ENCODE results near the gene KRTAP4-9. TPM values are rescaled to one million over a fixed set of nuclear protein-coding genes. Genes with fewer than 3 reads are reported as not detected.

Gene KRTAP4-9
- total and polyA plus RNA-seq, 10 of the 15 experiments (the other 5 are each of a cell fraction or from before 2014, with no cell fraction given) = not detected

DNA sequence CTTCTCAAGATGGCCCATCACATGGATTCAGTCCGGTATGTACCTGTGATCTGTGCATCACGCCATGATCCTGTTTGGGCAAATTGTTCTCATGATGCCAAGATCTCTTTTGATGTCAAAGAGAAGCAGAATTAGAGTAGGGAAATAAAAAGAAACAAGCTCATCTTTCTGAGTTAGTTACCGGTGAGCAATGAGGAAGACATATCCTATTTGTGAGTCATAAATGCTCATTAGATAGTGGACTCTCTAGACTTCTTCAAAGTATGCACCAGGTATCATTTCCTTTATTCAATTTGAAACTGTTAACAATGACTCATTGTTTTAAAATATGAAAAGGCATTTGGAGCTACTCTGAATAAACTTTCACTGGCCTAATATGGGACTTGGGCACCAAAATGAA, 26.8 kb downstream of the KRTAP4-9 start:
- Histone ChIP-seq H3K4me1 (ENCODE audit: control insufficient read depth, insufficient read depth, low read length) (no peaks in the 10 kb centered on the region), H3K27me3 (replicated peaks in 1 of 2; ENCODE audit: control insufficient read depth in 2 of 2, insufficient read depth in 2 of 2, low read length in 1 of 2) (no peaks in the 10 kb centered on the region), H3K27ac (ENCODE audit: control insufficient read depth, insufficient read depth) (no peak overlapping the region), H3K79me2 (ENCODE audit: control insufficient read depth, insufficient read depth, low read length) (no peaks in the 10 kb centered on the region), H4K20me1 (ENCODE audit: control insufficient read depth, insufficient read depth) (no peaks in the 10 kb centered on the region), H3K4me2 (ENCODE audit: control insufficient read depth, insufficient read depth) (no peak overlapping the region), H3K4me3 (no peak overlapping the region), H3K9ac (ENCODE audit: control insufficient read depth, insufficient read depth, low read length) (no peak overlapping the region), H2AFZ (ENCODE audit: control insufficient read depth, low read depth, low read length) (no peak overlapping the region), H3K9me3 (replicated peaks; ENCODE audit: control insufficient read depth, insufficient read depth, low read length) (no peaks in the 10 kb centered on the region), H3K36me3 (ENCODE audit: control insufficient read depth in 2 of 2, insufficient read depth in 2 of 2, low read length in 1 of 2) (no peaks in the 10 kb centered on the region)
- RAD21 ChIA-PET (ENCODE audit: unreplicated experiment) = no interaction called here
- intact Hi-C loops (cut with micrococcal nuclease; ENCODE audit: unreplicated experiment) (no loop called here), in situ Hi-C loops (cut with MboI) (no loop called here)
- 28% methylated on average over 3 of the region's 3 CpGs for WGBS (ENCODE audit: insufficient coverage, insufficient replicate concordance, low lambda C conversion rate, missing lambda C conversion rate)
- peak; percentile 67 for ATAC-seq
- DNase-seq (ENCODE audit: low read depth, low spot score) = no peak
- SMC1A ChIA-PET (ENCODE audit: uncharacterized antibody, unreplicated experiment) = no interaction called here
- POLR2A ChIA-PET = no interaction called here
- no TSS peak for BruUV-seq (replicated peaks)
- no peak for FAIRE-seq
- CTCF ChIA-PET = no interaction called here
- TF ChIP-seq MTA2 (IDR thresholded peaks at IDR 0.05; ENCODE audit: low read depth) (peak; percentile 35; the same call in 1 of the 2 replicates), ATF7 (IDR thresholded peaks at IDR 0.05; ENCODE audit: low read depth) (no peak), ETV6 (conservative IDR thresholded peaks at IDR 0.05 in 1 of 2, IDR thresholded peaks at IDR 0.05 in 1 of 2; ENCODE audit: borderline replicate concordance in 1 of 2, low read depth in 1 of 2) (peak in 1 of 2 experiments; percentile 62; a peak in 1 of 4 replicates), SPI1 (IDR thresholded peaks at IDR 0.05; ENCODE audit: borderline replicate concordance, insufficient read depth, low read depth, low read length) (no peak), PAX5 (IDR thresholded peaks at IDR 0.05; ENCODE audit: borderline replicate concordance, low read depth, low read length) (no peak), ESRRA (IDR thresholded peaks at IDR 0.05; ENCODE audit: low read length) (no peak), KLF5 (IDR thresholded peaks at IDR 0.05; ENCODE audit: partially characterized antibody) (no peak), TCF7 (IDR thresholded peaks at IDR 0.05; ENCODE audit: borderline replicate concordance) (0 out of 2 replicates have a peak, but pooled peaks have one; percentile 45), JUNB (IDR thresholded peaks at IDR 0.05) (peak; percentile 76)
- TF ChIP-seq, protein P1, sequence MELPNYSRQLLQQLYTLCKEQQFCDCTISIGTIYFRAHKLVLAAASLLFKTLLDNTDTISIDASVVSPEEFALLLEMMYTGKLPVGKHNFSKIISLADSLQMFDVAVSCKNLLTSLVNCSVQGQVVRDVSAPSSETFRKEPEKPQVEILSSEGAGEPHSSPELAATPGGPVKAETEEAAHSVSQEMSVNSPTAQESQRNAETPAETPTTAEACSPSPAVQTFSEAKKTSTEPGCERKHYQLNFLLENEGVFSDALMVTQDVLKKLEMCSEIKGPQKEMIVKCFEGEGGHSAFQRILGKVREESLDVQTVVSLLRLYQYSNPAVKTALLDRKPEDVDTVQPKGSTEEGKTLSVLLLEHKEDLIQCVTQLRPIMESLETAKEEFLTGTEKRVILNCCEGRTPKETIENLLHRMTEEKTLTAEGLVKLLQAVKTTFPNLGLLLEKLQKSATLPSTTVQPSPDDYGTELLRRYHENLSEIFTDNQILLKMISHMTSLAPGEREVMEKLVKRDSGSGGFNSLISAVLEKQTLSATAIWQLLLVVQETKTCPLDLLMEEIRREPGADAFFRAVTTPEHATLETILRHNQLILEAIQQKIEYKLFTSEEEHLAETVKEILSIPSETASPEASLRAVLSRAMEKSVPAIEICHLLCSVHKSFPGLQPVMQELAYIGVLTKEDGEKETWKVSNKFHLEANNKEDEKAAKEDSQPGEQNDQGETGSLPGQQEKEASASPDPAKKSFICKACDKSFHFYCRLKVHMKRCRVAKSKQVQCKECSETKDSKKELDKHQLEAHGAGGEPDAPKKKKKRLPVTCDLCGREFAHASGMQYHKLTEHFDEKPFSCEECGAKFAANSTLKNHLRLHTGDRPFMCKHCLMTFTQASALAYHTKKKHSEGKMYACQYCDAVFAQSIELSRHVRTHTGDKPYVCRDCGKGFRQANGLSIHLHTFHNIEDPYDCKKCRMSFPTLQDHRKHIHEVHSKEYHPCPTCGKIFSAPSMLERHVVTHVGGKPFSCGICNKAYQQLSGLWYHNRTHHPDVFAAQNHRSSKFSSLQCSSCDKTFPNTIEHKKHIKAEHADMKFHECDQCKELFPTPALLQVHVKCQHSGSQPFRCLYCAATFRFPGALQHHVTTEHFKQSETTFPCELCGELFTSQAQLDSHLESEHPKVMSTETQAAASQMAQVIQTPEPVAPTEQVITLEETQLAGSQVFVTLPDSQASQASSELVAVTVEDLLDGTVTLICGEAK (IDR thresholded peaks at IDR 0.05; ENCODE audit: borderline replicate concordance) = no peak
- TF ChIP-seq, protein P2, sequence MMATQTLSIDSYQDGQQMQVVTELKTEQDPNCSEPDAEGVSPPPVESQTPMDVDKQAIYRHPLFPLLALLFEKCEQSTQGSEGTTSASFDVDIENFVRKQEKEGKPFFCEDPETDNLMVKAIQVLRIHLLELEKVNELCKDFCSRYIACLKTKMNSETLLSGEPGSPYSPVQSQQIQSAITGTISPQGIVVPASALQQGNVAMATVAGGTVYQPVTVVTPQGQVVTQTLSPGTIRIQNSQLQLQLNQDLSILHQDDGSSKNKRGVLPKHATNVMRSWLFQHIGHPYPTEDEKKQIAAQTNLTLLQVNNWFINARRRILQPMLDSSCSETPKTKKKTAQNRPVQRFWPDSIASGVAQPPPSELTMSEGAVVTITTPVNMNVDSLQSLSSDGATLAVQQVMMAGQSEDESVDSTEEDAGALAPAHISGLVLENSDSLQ (IDR thresholded peaks at IDR 0.05) = no peak
